Neural cell (in vitro differentiated cells): Measurements from ENCODE around the gene TPD52L2. TPM values are rescaled to one million over a fixed set of nuclear protein-coding genes. Genes with fewer than 3 reads are reported as not detected.

Source experiments
- H2AFZ ChIP-seq: fragments of 200-600, 300-800 bp; sonication (generic), shearing (Covaris generic); 2 replicates; pipeline ENCODE4 v1.6.0; 2014; ENCODE audit warnings: low read depth, mild to moderate bottlenecking, antibody characterized with exemption, low read length, moderate library complexity
- H3F3A ChIP-seq: fragments of 200-600 bp; shearing (Covaris generic); 2 replicates; pipeline ENCODE4 v1.6.1; 2016; ENCODE audit warnings: mild to moderate bottlenecking, moderate library complexity, mixed read lengths, antibody characterized with exemption, low read length; ENCODE audit not compliant: insufficient read depth, poor library complexity, severe bottlenecking
- H3K27ac ChIP-seq: fragments of 200-600, 300-800 bp; sonication (generic), shearing (Covaris generic); 2 replicates; pipeline ENCODE4 v1.5.1; 2014; ENCODE audit warnings: mild to moderate bottlenecking, low read length, moderate library complexity
- H3K27me3 ChIP-seq: fragments of 300-800, 200-600 bp; sonication (generic), shearing (Covaris generic); 2 replicates; pipeline ENCODE4 v1.6.0; 2014; ENCODE audit warnings: mild to moderate bottlenecking, low read depth, low read length, moderate library complexity; ENCODE audit not compliant: insufficient read depth
- H3K36me3 ChIP-seq: fragments of 300-800, 200-600 bp; sonication (generic), shearing (Covaris generic); 2 replicates; pipeline ENCODE4 v1.5.1; 2014; ENCODE audit warnings: mild to moderate bottlenecking, antibody characterized with exemption, low read length, moderate library complexity; ENCODE audit not compliant: insufficient read depth
- H3K4me2 ChIP-seq: fragments of 300-800, 200-600 bp; sonication (generic), shearing (Covaris generic); 2 replicates; pipeline ENCODE4 v1.6.0; 2014; ENCODE audit warnings: mild to moderate bottlenecking, low read length
- H3K4me3 ChIP-seq: fragments of 300-800, 200-600 bp; sonication (generic), shearing (Covaris generic); 2 replicates; pipeline ENCODE4 v1.5.1; 2014; ENCODE audit warnings: mild to moderate bottlenecking, low read length, moderate library complexity
- H3K79me2 ChIP-seq: fragments of 200-600 bp; shearing (Covaris generic); replicated peaks from 2 replicates; pipeline ENCODE4 v1.6.0; 2014; ENCODE audit warnings: mild to moderate bottlenecking, low read length, moderate library complexity; ENCODE audit not compliant: insufficient read depth
- H3K9ac ChIP-seq: fragments of 300-800, 200-600 bp; sonication (generic), shearing (Covaris generic); 2 replicates; pipeline ENCODE4 v1.6.1; 2016; ENCODE audit warnings: mild to moderate bottlenecking, low read length, mixed read lengths
- H3K9me2 ChIP-seq: fragments of 200-600 bp; shearing (Covaris generic); 2 replicates; pipeline ENCODE4 v1.6.1; 2016; ENCODE audit warnings: mild to moderate bottlenecking, low read length, mixed read lengths; ENCODE audit not compliant: insufficient read depth
- H3K9me3 ChIP-seq: fragments of 200-600, 300-800 bp; sonication (generic), shearing (Covaris generic); 2 replicates; pipeline ENCODE4 v1.6.1; 2016; ENCODE audit warnings: mild to moderate bottlenecking, mixed run types, low read length, moderate library complexity, mixed read lengths
- H4K20me1 ChIP-seq: fragments of 200-600 bp; shearing (Covaris generic); 2 replicates; pipeline ENCODE4 v1.6.1; 2016; ENCODE audit warnings: mild to moderate bottlenecking, mixed run types; ENCODE audit not compliant: insufficient read depth
- CTCF ChIP-seq: fragments of 450-650 bp; IDR thresholded peaks from 2 replicates; pipeline ENCODE4 v1.5.1; 2014; ENCODE audit warnings: antibody characterized with exemption, mild to moderate bottlenecking, moderate library complexity; ENCODE audit not compliant: poor library complexity, severe bottlenecking
- EP300 ChIP-seq: fragments of 450-650 bp; conservative IDR thresholded peaks from 2 replicates; pipeline ENCODE4 v1.6.1; 2014; ENCODE audit warnings: antibody characterized with exemption, mild to moderate bottlenecking, moderate library complexity; ENCODE audit not compliant: poor library complexity, severe bottlenecking
- EZH2 ChIP-seq: fragments of 200-600, 300-800 bp; shearing (Covaris generic), sonication (generic); IDR thresholded peaks from 2 replicates; pipeline ENCODE4 v1.6.1; 2014; ENCODE audit warnings: antibody characterized with exemption, low read length, borderline replicate concordance, mild to moderate bottlenecking; ENCODE audit not compliant: insufficient read depth, poor library complexity, severe bottlenecking
- MXI1 ChIP-seq: fragments of 450-650 bp; conservative IDR thresholded peaks from 2 replicates; pipeline ENCODE4 v1.6.1; 2014; ENCODE audit warnings: antibody characterized with exemption, mild to moderate bottlenecking; ENCODE audit not compliant: poor library complexity, severe bottlenecking
- POLR2AphosphoS5 ChIP-seq: IDR thresholded peaks from 2 replicates; pipeline ENCODE4 v1.6.1; 2012
- RAD21 ChIP-seq: fragments of 450-650 bp; conservative IDR thresholded peaks from 2 replicates; pipeline ENCODE4 v1.6.1; 2014; ENCODE audit warnings: antibody characterized with exemption, mild to moderate bottlenecking, moderate library complexity
- REST ChIP-seq: IDR thresholded peaks from 2 replicates; pipeline ENCODE4 v1.6.1; 2012; ENCODE audit warnings: borderline replicate concordance
- SMC3 ChIP-seq: fragments of 450-650 bp; conservative IDR thresholded peaks from 2 replicates; pipeline ENCODE4 v1.6.1; 2014; ENCODE audit warnings: antibody characterized with exemption, mild to moderate bottlenecking, moderate library complexity; ENCODE audit not compliant: poor library complexity
- TAF1 ChIP-seq: IDR thresholded peaks from 2 replicates; pipeline ENCODE4 v1.6.1; 2012; ENCODE audit warnings: low read depth
- polyA plus RNA-seq: library from polyadenylated mRNA; depleted of rRNA; stranded (reverse); fragments of >200 nt; gene quantifications from 2 replicates; pipeline ENCODE4 v1.2.3, GENCODE V29; 2014

Gene TPD52L2
- polyA plus RNA-seq, 1 donor from 2014 or later = 142 TPM

GRCh38 chr20:63895202-63895951 lies 30.3 kb downstream of the TPD52L2 start:
- Histone ChIP-seq H2AFZ (no peak overlapping the region), H3K4me2 (peak overlapping the region; percentile 93), H3K9me3 (no peaks in the 10 kb centered on the region), H3K79me2 (peaks cover 41% of the 10 kb centered on the region), H3K9me2 (no peaks in the 10 kb centered on the region), H3K9ac (peak overlapping the region; percentile 73), H3F3A (no peaks in the 10 kb centered on the region), H3K27ac (peak overlapping the region; percentile 39), H3K27me3 (no peaks in the 10 kb centered on the region), H3K36me3 (no peaks in the 10 kb centered on the region), H3K4me3 (peak overlapping the region; percentile 70), H4K20me1 (peaks cover 19% of the 10 kb centered on the region)
- TF ChIP-seq MXI1 (peak; percentile 11), POLR2AphosphoS5 (no peak), TAF1 (no peak), RAD21 (no peak), REST (no peak), CTCF (no peak), SMC3 (no peak), EP300 (no peak)

- Histone ChIP-seq H3K79me2 (peaks cover 41% of the 10 kb centered on the region), H3K9ac (peak overlapping the region; percentile 73), H2AFZ (no peak overlapping the region), H3K4me2 (peak overlapping the region; percentile 93), H3K9me2 (no peaks in the 10 kb centered on the region), H3F3A (no peaks in the 10 kb centered on the region), H3K4me3 (peak overlapping the region; percentile 70), H3K27me3 (no peaks in the 10 kb centered on the region), H3K9me3 (no peaks in the 10 kb centered on the region), H3K27ac (peak overlapping the region; percentile 39), H4K20me1 (peaks cover 19% of the 10 kb centered on the region), H3K36me3 (no peaks in the 10 kb centered on the region)
- TF ChIP-seq CTCF (no peak), SMC3 (no peak), TAF1 (no peak), RAD21 (no peak), REST (no peak), EZH2 (no peak), EP300 (no peak), MXI1 (no peak), POLR2AphosphoS5 (no peak)
Observed at GRCh38 chr20:63895952-63896263, 30.8 kb downstream of the TPD52L2 start.
